Loucy (cell line): ENCODE results near the gene MTFR1L.

Source experiments
- CTCF ChIP-seq: fragments of 200-600 bp; sonication (generic); conservative IDR thresholded peaks from 2 replicates; pipeline ENCODE4 v1.5.1; 2014; ENCODE audit warnings: mild to moderate bottlenecking, antibody characterized with exemption, low read length
- EZH2phosphoT487 ChIP-seq: fragments of 200-600 bp; IDR thresholded peaks from 2 replicates; pipeline ENCODE4 v1.6.1; 2018; ENCODE audit warnings: antibody characterized with exemption, mild to moderate bottlenecking, moderate library complexity, borderline replicate concordance

- TF ChIP-seq CTCF (no peak), EZH2phosphoT487 (no peak)
These were observed 34.8 kb downstream of the MTFR1L start for GRCh38 chr1:25854554-25854953.
